ENCODE data around the gene FYN.

DNA sequence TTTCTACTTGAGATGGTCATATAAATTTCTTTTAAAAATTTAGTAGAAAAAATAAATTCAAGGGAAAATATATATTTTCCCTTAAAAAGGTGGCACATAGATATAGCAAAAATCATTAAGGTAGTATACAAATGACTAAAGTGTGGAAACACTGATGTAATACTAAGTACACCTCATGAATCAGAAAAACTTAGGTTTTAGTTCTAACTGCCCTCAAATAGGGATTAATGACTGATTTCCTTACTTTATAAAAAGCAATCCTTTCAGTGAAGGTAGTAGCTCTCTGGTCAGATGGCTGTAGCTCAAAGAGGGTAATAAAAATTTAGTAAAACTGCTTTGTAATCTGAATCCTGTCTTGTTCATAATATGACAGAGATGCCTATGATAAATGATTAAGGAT, 63.5 kb downstream of the FYN start:
- TF ChIP-seq, protein P1, sequence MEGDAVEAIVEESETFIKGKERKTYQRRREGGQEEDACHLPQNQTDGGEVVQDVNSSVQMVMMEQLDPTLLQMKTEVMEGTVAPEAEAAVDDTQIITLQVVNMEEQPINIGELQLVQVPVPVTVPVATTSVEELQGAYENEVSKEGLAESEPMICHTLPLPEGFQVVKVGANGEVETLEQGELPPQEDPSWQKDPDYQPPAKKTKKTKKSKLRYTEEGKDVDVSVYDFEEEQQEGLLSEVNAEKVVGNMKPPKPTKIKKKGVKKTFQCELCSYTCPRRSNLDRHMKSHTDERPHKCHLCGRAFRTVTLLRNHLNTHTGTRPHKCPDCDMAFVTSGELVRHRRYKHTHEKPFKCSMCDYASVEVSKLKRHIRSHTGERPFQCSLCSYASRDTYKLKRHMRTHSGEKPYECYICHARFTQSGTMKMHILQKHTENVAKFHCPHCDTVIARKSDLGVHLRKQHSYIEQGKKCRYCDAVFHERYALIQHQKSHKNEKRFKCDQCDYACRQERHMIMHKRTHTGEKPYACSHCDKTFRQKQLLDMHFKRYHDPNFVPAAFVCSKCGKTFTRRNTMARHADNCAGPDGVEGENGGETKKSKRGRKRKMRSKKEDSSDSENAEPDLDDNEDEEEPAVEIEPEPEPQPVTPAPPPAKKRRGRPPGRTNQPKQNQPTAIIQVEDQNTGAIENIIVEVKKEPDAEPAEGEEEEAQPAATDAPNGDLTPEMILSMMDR (IDR thresholded peaks at IDR 0.05): no peak
- no peak for TF ChIP-seq EP300 (IDR thresholded peaks at IDR 0.05)
- TF ChIP-seq POLR2AphosphoS5 (IDR thresholded peaks at IDR 0.05): no peak
- no peak for TF ChIP-seq POLR2A (IDR thresholded peaks at IDR 0.05; ENCODE audit: low read depth)

Data from esophagus muscularis mucosa (tissue), 4 donors.